HepG2 (cell line): Measurements from ENCODE around the gene ARL6IP4. TPM values are rescaled to one million over a fixed set of nuclear protein-coding genes. Genes with fewer than 3 reads are reported as not detected.

Source experiments
- BHLHE40 ChIP-seq: IDR thresholded peaks from 2 replicates; pipeline ENCODE4 v1.6.1; 2011; ENCODE audit warnings: low read length, improper control_type of control experiment
- CREB3 ChIP-seq: sonication (generic); formaldehyde crosslinking; IDR thresholded peaks from 2 replicates; pipeline ENCODE4 v1.5.0; 2020; ENCODE audit warnings: missing genetic modification reagents
- FIP1L1 ChIP-seq: fragments of 200-400 bp; formaldehyde crosslinking; IDR thresholded peaks from 2 replicates; pipeline ENCODE4 v1.6.1; 2018; ENCODE audit warnings: low read depth, mild to moderate bottlenecking, low read length, moderate library complexity, borderline replicate concordance; ENCODE audit not compliant: insufficient read depth
- FOXO1 ChIP-seq: sonication (generic); formaldehyde crosslinking; IDR thresholded peaks from 2 replicates; pipeline ENCODE4 v1.4.0; 2020; ENCODE audit warnings: missing genetic modification reagents
- HDAC2 ChIP-seq: sonication (generic); formaldehyde crosslinking; IDR thresholded peaks from 2 replicates; pipeline ENCODE4 v1.4.0; 2020; ENCODE audit warnings: missing genetic modification reagents
- HOXD1 ChIP-seq: sonication (generic); formaldehyde crosslinking; IDR thresholded peaks from 2 replicates; pipeline ENCODE4 v1.5.0; 2020; ENCODE audit warnings: missing genetic modification reagents
- ISX ChIP-seq: sonication (generic); formaldehyde crosslinking; conservative IDR thresholded peaks from 2 replicates; pipeline ENCODE4 v1.5.0; 2020; ENCODE audit warnings: missing genetic modification reagents
- MNT ChIP-seq: fragments of 450-650 bp; IDR thresholded peaks from 2 replicates; pipeline ENCODE4 v1.6.1; 2016
- SP140L ChIP-seq: sonication (generic); formaldehyde crosslinking; IDR thresholded peaks from 2 replicates; pipeline ENCODE4 v1.4.0; 2020; ENCODE audit warnings: missing genetic modification reagents, borderline replicate concordance
- ZBTB26 ChIP-seq: IDR thresholded peaks from 2 replicates; pipeline ENCODE4 v1.6.1; 2016; ENCODE audit warnings: missing compliant biosample characterization, missing genetic modification reagents, borderline replicate concordance
- ZNF10 ChIP-seq: sonication (generic); formaldehyde crosslinking; IDR thresholded peaks from 2 replicates; pipeline ENCODE4 v1.4.0; 2020; ENCODE audit warnings: mild to moderate bottlenecking, low read depth, missing genetic modification reagents, borderline replicate concordance
- ZNF557 ChIP-seq: sonication (generic); formaldehyde crosslinking; IDR thresholded peaks from 2 replicates; pipeline ENCODE4 v1.4.0; 2020; ENCODE audit warnings: missing genetic modification reagents
- ZNF646 ChIP-seq: sonication (generic); formaldehyde crosslinking; IDR thresholded peaks from 2 replicates; pipeline ENCODE4 v1.9.0; 2021; ENCODE audit warnings: mild to moderate bottlenecking, missing genetic modification reagents
- ZNF678 ChIP-seq: sonication (generic); formaldehyde crosslinking; IDR thresholded peaks from 2 replicates; pipeline ENCODE4 v1.4.0; 2020; ENCODE audit warnings: mild to moderate bottlenecking, missing genetic modification reagents
- ZNF883 ChIP-seq: sonication (generic); formaldehyde crosslinking; IDR thresholded peaks from 2 replicates; pipeline ENCODE4 v1.5.1; 2020; ENCODE audit warnings: mild to moderate bottlenecking, missing genetic modification reagents; ENCODE audit errors: not compliant biosample characterization
- polyA plus RNA-seq, 8 experiments: library from polyadenylated mRNA; depleted of rRNA in 3 of 8; stranded (reverse) in 7 of 8; unstranded in 1 of 8; fragments of >200 nt; fragmentation: Illumina TruSeq in 4 of 8; extraction: Trizol in 4 of 8; gene quantifications; 2 replicates each; pipeline versions ENCODE4 v1.2.1 to v1.2.3, GENCODE V29; 2011 to 2016; ENCODE audit warnings: low read depth in 4 of 8, missing spikeins in 1 of 8, mixed read lengths in 1 of 8; ENCODE audit not compliant: insufficient read depth in 1 of 8
- total RNA-seq, 5 experiments: library from RNA; depleted of rRNA; stranded (reverse); fragments of >200 nt; fragmentation: Illumina TruSeq; extraction: Trizol; gene quantifications; 2 replicates each; pipeline ENCODE4 v1.2.3, GENCODE V29; 2016; ENCODE audit warnings: low read depth in 1 of 5

ARL6IP4 gene
- total and polyA plus RNA-seq, 2 of the 13 experiments (the other 11 are each of a cell fraction or from before 2014, with no cell fraction given) = 155 to 220 TPM

- TF ChIP-seq ZNF10 = no peak
- no peak for TF ChIP-seq ZNF646 (CRISPR knock-in tag)
- TF ChIP-seq SP140L (CRISPR knock-in tag) = no peak
- TF ChIP-seq FIP1L1 = no peak
- TF ChIP-seq ZBTB26 = 0 out of 2 replicates have a peak, but pooled peaks have one; percentile 42
- TF ChIP-seq CREB3 (CRISPR knock-in tag) = no peak
- no peak for TF ChIP-seq ZNF678
- TF ChIP-seq ZNF883 (CRISPR knock-in tag) = no peak
- no peak for TF ChIP-seq FOXO1 (CRISPR knock-in tag)
- TF ChIP-seq ISX (CRISPR knock-in tag) = no peak
- 0 out of 2 replicates have a peak, but pooled peaks have one; percentile 19 for TF ChIP-seq BHLHE40
- TF ChIP-seq HOXD1 (CRISPR knock-in tag) = no peak
- no peak for TF ChIP-seq HDAC2
- TF ChIP-seq MNT = no peak
- TF ChIP-seq ZNF557 (CRISPR knock-in tag) = no peak
Measured at GRCh38 chr12:122942637-122943036, 37.8 kb upstream of the ARL6IP4 start (continued).
